Astrocyte of the cerebellum (primary cell): ENCODE results near the gene CDKAL1.

Experiments
- DNase-seq: peaks from one replicate; pipeline ENCODE4 v3.0.0-alpha.2; 2011; ENCODE audit warnings: low read depth
- H3K4me3 ChIP-seq: 2 replicates; pipeline ENCODE4 v1.5.1; 2011; ENCODE audit warnings: mild to moderate bottlenecking, low read depth, low read length, moderate library complexity
- in situ Hi-C: cut with HindIII; loops from 2 replicates; pipeline ENCODE4 v1.10.0; 2017; ENCODE audit warnings: low sequenced_read_pairs
- TF ChIP-seq, protein P1 (sequence below): IDR thresholded peaks from 2 replicates; pipeline ENCODE4 v1.5.1; 2012; ENCODE audit warnings: low read length, low read depth, moderate library complexity, mild to moderate bottlenecking; ENCODE audit errors: missing control alignments

CDKAL1 gene

DNA sequence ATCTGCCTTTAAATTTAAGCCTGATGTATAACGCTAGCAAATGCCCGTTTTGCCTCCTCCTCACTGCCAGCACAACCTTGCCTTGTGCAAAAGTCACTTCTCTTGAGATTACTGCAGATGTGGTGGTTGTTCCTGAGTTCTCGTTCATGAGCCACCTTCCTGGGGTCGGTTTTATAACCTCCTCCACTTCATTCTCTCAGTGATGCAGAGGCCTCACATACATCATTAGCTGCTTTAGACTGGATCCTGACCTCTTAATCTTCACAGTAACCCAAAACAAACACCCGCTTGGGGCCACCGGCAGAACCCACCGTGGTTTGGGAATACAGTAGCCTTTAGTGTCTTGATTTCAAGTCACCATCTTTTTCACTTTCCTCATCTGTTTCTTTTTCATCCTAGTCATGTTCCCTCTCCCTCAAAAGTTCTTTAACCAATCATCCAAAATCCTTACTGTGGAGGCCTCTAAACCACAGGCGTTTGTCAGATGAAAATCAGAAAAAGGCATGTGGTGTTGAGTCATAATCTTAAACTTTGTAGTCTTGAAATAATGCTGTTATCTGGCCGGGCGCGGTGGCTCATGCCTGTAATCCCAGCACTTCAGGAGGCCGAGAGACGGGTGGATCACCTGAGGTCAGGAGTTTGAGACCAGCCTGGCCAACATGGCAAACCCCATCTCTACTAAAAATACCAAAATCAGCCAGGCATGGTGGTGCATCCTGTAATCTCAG is 629.0 kb downstream of the CDKAL1 start:
- peak; percentile 77 for DNase-seq
- TF ChIP-seq, protein P1, sequence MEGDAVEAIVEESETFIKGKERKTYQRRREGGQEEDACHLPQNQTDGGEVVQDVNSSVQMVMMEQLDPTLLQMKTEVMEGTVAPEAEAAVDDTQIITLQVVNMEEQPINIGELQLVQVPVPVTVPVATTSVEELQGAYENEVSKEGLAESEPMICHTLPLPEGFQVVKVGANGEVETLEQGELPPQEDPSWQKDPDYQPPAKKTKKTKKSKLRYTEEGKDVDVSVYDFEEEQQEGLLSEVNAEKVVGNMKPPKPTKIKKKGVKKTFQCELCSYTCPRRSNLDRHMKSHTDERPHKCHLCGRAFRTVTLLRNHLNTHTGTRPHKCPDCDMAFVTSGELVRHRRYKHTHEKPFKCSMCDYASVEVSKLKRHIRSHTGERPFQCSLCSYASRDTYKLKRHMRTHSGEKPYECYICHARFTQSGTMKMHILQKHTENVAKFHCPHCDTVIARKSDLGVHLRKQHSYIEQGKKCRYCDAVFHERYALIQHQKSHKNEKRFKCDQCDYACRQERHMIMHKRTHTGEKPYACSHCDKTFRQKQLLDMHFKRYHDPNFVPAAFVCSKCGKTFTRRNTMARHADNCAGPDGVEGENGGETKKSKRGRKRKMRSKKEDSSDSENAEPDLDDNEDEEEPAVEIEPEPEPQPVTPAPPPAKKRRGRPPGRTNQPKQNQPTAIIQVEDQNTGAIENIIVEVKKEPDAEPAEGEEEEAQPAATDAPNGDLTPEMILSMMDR, result no peak
- in situ Hi-C loops, result no loop called here
- no peak overlapping the region for H3K4me3 ChIP-seq

DNA sequence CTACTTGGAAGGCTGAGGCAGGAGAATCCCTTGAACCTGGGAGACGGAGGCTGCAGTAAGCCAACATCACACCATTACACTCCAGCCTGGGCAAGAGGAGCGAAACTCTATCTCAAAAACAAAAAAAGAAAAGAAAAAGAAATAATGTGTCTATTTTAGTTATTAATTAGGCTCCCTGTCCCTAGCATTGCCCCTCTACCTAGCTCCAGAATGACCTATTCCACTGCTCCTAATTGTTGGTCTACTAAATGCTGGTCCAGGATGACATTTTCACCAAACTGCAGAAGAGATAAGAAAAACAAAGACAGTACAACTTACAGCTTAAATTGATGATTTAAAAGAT is 629.6 kb downstream of the CDKAL1 start:
- TF ChIP-seq, protein P1, result no peak
- no peak for DNase-seq
- in situ Hi-C loops, result no loop called here
- no peak overlapping the region for H3K4me3 ChIP-seq

DNA sequence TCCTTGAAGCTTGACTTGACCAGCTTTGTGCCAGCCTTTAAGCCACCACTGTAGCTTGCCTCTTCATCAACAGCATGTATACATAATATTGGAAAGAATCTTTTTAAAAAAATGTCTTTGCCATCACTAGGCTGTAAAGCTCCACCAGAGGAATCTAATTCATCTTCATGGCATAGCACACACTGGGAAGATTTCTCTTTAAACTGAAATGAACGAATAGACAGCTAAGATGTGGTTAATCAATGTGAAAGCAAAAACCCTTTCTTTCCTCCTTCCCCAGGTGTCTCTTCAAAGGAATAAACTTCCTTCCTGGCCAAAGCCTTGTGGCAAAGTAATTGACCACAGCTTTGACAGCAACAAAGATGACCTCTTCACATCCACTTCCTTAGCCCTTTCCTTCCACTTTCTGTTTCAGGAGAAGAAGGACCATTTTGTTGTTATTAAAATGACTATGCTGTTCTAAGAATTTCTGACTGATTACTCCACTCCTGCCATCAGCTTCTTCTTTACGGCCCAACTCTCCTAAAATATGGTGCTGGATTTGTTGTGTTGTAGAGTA is 630.6 kb downstream of the CDKAL1 start:
- H3K4me3 ChIP-seq, result no peak overlapping the region
- DNase-seq, result peak; percentile 15
- TF ChIP-seq, protein P1, result no peak
- in situ Hi-C loops, result no loop called here

DNA sequence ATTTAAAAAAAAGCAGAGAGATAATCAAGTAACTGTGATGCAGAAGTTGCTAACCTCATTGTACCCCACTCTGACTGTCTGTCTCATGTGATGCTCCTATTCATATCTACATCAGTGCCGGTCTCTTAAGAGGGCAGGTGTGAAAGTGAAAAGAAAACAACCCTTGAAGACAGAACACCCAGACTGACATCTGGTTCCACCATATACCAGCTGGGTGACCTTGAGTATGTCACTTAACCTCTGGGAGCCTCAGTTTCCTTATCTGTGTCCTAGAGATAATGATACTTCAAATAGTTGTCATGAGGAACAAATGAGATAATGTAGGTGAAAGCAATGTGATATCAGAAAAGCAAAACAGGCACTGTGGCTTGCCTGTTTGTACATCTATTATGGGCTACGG is 632.5 kb downstream of the CDKAL1 start:
- TF ChIP-seq, protein P1, result no peak
- DNase-seq, result no peak
- in situ Hi-C loops, result no loop called here
- no peak overlapping the region for H3K4me3 ChIP-seq

DNA sequence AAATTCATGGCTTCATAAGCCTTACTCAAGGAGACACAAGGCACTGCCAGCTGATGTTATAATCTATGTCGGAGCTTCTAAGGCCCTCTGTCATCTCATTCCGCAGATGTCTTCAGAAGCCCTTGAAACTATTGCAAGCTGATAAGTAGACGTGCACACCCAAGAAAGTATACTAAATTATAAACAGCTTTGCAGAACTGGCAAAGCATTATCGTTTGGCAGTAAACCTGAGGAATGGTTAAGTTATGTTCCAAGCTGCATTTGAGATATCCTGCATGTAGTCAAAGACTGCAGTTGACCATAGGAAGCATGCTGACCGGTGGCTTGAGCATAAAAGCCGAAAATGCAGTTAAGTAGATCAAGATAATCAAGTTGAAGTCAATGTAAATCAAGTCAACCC is 633.5 kb downstream of the CDKAL1 start:
- no peak for DNase-seq
- TF ChIP-seq, protein P1, result no peak
- H3K4me3 ChIP-seq, result no peak overlapping the region
- in situ Hi-C loops, result no loop called here

DNA sequence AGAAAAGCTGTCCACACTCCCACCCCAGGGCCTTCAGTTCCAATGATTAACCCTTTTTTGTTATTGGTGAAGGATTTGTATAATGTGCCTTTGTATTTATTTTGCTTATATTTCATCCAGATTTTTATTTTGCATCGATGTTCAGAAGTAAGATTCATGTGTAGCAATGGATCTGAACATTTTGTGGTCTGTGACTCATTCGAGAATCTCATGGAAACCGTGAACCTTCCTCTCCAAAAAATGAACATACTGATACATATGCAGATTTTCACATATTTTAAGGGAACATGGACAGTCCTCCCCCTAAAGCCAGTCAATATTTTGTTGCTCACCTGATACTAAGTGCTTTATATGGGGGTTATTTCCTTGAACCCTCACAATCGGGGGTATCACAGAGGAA is 637.5 kb downstream of the CDKAL1 start:
- peak; percentile 16 for DNase-seq
- in situ Hi-C loops, result no loop called here
- no peak overlapping the region for H3K4me3 ChIP-seq

More for the DNA sequence above, 637.5 kb downstream of the CDKAL1 start:
- TF ChIP-seq, protein P1, result no peak
